SU-DHL-6 (cell line): ENCODE data around the gene GRIK3.

Experiments used
- H2AFZ ChIP-seq: fragments of 200-600 bp; sonication (generic); 2 replicates; pipeline ENCODE4 v1.6.1; 2014; ENCODE audit warnings: low read depth, mild to moderate bottlenecking, moderate library complexity, mixed read lengths, antibody characterized with exemption, low read length; ENCODE audit not compliant: severe bottlenecking
- H3F3A ChIP-seq: fragments of 200-600 bp; shearing (Covaris generic); 2 replicates; pipeline ENCODE4 v1.6.0; 2016; ENCODE audit warnings: antibody characterized with exemption, mild to moderate bottlenecking; ENCODE audit not compliant: insufficient read depth
- H3K27ac ChIP-seq: fragments of 200-600 bp; sonication (generic); 2 replicates; pipeline ENCODE4 v1.5.1; 2016; ENCODE audit warnings: low read depth, mild to moderate bottlenecking, low read length, moderate library complexity, mixed read lengths
- H3K27me3 ChIP-seq: fragments of 200-600 bp; sonication (generic), shearing (Covaris generic); 2 replicates; pipeline ENCODE4 v1.6.0; 2014; ENCODE audit warnings: mild to moderate bottlenecking, low read length
- H3K36me3 ChIP-seq: fragments of 200-600 bp; sonication (generic); 2 replicates; pipeline ENCODE4 v1.6.1; 2014; ENCODE audit warnings: mild to moderate bottlenecking, low read length, mixed read lengths
- H3K4me2 ChIP-seq: fragments of 300-600, 200-600 bp; shearing (Covaris generic), sonication (generic); 2 replicates; pipeline ENCODE4 v1.6.0; 2014; ENCODE audit warnings: low read length, low read depth, mild to moderate bottlenecking; ENCODE audit not compliant: poor library complexity, severe bottlenecking
- H3K4me3 ChIP-seq: fragments of 200-600 bp; sonication (generic); 2 replicates; pipeline ENCODE4 v1.5.1; 2014; ENCODE audit warnings: antibody characterized with exemption, low read length, mild to moderate bottlenecking, mixed read lengths; ENCODE audit not compliant: insufficient read depth, poor library complexity, severe bottlenecking
- H3K79me2 ChIP-seq: fragments of 200-600 bp; sonication (generic); 2 replicates; pipeline ENCODE4 v1.6.1; 2014; ENCODE audit warnings: mild to moderate bottlenecking, low read length, moderate library complexity; ENCODE audit not compliant: insufficient read depth
- H3K9ac ChIP-seq: fragments of 200-600 bp; sonication (generic); 2 replicates; pipeline ENCODE4 v1.7.0; 2014; ENCODE audit warnings: mild to moderate bottlenecking, low read length
- H3K9me2 ChIP-seq: fragments of 200-600 bp; sonication (generic); replicated peaks from 2 replicates; pipeline ENCODE4 v1.6.1; 2014; ENCODE audit warnings: low read length; ENCODE audit not compliant: insufficient read depth
- H3K9me3 ChIP-seq: fragments of 200-600 bp; sonication (generic); 2 replicates; pipeline ENCODE4 v1.6.1; 2014; ENCODE audit warnings: low read length, mixed read lengths; ENCODE audit not compliant: insufficient read depth
- H4K20me1 ChIP-seq: fragments of 200-600 bp; sonication (generic); 2 replicates; pipeline ENCODE4 v1.6.1; 2014; ENCODE audit warnings: low read depth, mild to moderate bottlenecking, antibody characterized with exemption, low read length, moderate library complexity, mixed read lengths
- EZH2phosphoT487 ChIP-seq: fragments of 200-600 bp; sonication (generic), shearing (Covaris generic); conservative IDR thresholded peaks from 2 replicates; pipeline ENCODE4 v1.6.1; 2018; ENCODE audit warnings: mild to moderate bottlenecking, antibody characterized with exemption, low read length, moderate library complexity, mixed read lengths
- TF ChIP-seq, protein P1 (sequence below): fragments of 200-600 bp; sonication (generic); IDR thresholded peaks from one replicate; pipeline ENCODE4 v1.5.1; 2017; ENCODE audit warnings: antibody characterized with exemption, mild to moderate bottlenecking, low read length, moderate library complexity; ENCODE audit not compliant: insufficient read depth, poor library complexity, severe bottlenecking

The GRIK3 gene

DNA sequence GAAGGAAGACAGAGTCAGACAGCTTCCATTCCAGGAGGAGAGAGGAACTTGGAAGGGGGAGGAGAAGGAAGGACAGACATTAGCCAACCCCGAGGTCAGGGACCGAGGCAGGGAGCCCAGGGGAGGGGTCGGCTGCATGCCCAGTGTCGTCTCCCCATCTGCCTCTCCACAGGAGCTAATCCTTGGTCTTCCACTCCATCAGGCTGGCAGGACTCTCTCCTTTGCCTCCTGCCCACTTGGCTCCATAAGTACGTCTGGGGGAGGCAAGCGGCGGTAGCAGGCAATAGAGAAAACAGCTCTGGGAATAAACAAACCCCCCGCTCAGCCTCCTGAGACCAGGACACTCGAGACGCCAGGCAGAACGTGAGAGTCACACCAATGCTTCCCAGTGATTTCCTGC lies 71.3 kb downstream of the GRIK3 start:
- no peaks in the 10 kb centered on the region for H3K9me2 ChIP-seq

DNA sequence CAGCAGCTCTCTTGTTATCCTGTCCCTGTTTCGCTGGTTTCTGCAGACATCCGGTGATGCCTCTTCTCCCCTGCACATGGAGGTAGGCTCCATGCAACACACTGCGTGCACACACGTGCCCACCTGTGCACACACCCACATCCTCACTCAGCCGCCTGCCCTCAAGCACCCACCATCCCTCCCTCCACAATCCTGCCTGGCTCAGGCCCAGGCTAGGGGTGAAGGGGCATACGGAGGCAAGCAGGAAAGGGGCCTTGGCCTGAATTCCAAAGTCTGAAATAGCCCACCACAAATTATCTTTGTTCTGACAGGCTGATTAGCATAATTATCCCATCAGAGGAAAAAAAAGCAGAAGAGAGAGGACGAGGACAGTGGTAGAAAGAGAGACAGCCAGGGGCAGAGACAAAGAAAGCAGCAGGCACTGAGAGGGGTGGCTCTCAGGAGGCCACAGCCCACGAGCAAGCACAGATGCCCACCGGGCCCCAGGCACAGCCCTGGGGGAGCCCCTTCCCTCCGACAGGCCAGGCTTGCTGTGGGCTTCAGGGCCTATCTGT lies 73.2 kb downstream of the GRIK3 start:
- Histone ChIP-seq H3K27me3 (no peaks in the 10 kb centered on the region), H3K36me3 (no peaks in the 10 kb centered on the region), H3K9ac (no peak overlapping the region), H3K27ac (no peak overlapping the region), H3K79me2 (no peaks in the 10 kb centered on the region), H3F3A (no peaks in the 10 kb centered on the region), H3K9me2 (no peaks in the 10 kb centered on the region), H2AFZ (no peak overlapping the region), H3K4me2 (no peak overlapping the region), H3K9me3 (no peaks in the 10 kb centered on the region), H4K20me1 (no peaks in the 10 kb centered on the region), H3K4me3 (no peak overlapping the region)
- TF ChIP-seq EZH2phosphoT487, result no peak
- TF ChIP-seq, protein P1, sequence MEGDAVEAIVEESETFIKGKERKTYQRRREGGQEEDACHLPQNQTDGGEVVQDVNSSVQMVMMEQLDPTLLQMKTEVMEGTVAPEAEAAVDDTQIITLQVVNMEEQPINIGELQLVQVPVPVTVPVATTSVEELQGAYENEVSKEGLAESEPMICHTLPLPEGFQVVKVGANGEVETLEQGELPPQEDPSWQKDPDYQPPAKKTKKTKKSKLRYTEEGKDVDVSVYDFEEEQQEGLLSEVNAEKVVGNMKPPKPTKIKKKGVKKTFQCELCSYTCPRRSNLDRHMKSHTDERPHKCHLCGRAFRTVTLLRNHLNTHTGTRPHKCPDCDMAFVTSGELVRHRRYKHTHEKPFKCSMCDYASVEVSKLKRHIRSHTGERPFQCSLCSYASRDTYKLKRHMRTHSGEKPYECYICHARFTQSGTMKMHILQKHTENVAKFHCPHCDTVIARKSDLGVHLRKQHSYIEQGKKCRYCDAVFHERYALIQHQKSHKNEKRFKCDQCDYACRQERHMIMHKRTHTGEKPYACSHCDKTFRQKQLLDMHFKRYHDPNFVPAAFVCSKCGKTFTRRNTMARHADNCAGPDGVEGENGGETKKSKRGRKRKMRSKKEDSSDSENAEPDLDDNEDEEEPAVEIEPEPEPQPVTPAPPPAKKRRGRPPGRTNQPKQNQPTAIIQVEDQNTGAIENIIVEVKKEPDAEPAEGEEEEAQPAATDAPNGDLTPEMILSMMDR, result no peak

More for the DNA sequence above, 71.3 kb downstream of the GRIK3 start:
- H4K20me1 ChIP-seq, result no peaks in the 10 kb centered on the region
- no peaks in the 10 kb centered on the region for H3K9me3 ChIP-seq
- H3K27ac ChIP-seq, result no peak overlapping the region
- H3K79me2 ChIP-seq, result no peaks in the 10 kb centered on the region
- no peak overlapping the region for H3K4me3 ChIP-seq
- no peaks in the 10 kb centered on the region for H3K27me3 ChIP-seq
- H3K9ac ChIP-seq, result no peak overlapping the region
- no peak overlapping the region for H3K4me2 ChIP-seq
- H3F3A ChIP-seq, result no peaks in the 10 kb centered on the region
- no peaks in the 10 kb centered on the region for H3K36me3 ChIP-seq
- no peak overlapping the region for H2AFZ ChIP-seq
- TF ChIP-seq, protein P1, result no peak
- TF ChIP-seq EZH2phosphoT487, result no peak

DNA sequence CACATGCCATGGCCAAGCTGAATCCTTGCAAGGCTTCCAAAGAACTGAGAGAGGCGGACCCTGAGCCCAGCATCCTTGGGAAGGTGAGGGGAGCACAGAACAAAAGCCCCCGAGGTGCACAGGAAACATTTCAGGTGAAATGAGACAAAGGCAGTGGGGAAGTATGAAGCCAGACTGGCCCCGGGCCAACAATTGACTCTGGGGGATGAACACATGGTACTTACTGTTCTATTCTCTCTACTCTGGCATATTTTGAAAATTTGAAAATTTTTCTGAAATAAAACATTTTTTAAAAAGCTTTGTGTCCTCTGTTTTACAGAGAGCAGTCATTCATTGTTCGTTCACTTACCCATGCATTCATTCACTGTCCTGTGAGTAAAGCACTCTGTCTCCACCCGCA lies 77.7 kb downstream of the GRIK3 start:
- Histone ChIP-seq H3K9me3 (no peaks in the 10 kb centered on the region), H3K4me3 (no peak overlapping the region), H3K79me2 (no peaks in the 10 kb centered on the region), H3K4me2 (peak overlapping the region; percentile 33), H3K27ac (peak overlapping the region; percentile 96), H2AFZ (no peak overlapping the region), H3K27me3 (no peaks in the 10 kb centered on the region), H3F3A (peaks cover 28% of the 10 kb centered on the region), H3K36me3 (no peaks in the 10 kb centered on the region), H4K20me1 (no peaks in the 10 kb centered on the region), H3K9ac (peak overlapping the region; percentile 33), H3K9me2 (no peaks in the 10 kb centered on the region)
- TF ChIP-seq, protein P1, result no peak
- TF ChIP-seq EZH2phosphoT487, result no peak
